ENCODE data around the gene UTS2R.
"Not testable (repeated sequence)": the region's sequence is repeated elsewhere in the genome, so short reads cannot be mapped to it uniquely, and the experiment has no call there.

The UTS2R gene

GRCh38 chr17:82354804-82355308 lies 16.7 kb upstream of the UTS2R start:
- DNase-seq (ENCODE audit: low read depth in 2 of 2) = no peak

DNA sequence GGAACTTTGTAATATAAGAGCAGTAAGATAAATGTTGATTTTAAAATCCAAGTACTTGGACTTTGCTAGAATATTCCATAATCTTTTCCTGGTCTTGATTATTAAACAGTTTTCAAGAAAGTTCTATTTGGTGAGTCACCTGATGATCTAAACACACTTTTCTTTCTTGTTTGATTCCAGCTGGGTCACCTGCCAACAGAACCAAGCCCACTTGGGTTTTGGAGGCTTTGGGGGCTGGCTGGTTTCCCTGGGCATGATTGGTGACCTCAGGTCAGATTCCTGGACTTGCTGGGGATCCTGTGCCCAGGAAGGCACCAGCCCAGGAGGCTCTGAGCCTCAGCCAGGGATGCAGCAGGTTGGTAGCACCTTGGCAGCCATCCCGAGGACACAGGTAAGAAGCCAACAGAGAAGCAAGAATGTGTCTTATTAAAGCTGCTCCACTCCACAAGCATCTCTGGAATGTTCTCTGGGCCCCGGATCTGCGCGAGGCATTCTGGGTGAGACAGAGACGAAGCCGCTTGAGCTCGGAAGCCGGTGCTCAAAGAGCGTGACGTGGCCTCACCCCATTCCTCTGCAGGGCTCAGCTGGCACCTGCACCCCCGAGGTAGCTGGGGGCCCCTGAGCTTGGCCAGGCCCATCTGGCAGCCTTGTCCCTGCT lies 15.7 kb upstream of the UTS2R start:
- no peak for DNase-seq (ENCODE audit: low read depth in 2 of 2)

GRCh38 chr17:82356845-82357355 lies 14.7 kb upstream of the UTS2R start:
- DNase-seq (ENCODE audit: low read depth in 2 of 2) = no peak

DNA sequence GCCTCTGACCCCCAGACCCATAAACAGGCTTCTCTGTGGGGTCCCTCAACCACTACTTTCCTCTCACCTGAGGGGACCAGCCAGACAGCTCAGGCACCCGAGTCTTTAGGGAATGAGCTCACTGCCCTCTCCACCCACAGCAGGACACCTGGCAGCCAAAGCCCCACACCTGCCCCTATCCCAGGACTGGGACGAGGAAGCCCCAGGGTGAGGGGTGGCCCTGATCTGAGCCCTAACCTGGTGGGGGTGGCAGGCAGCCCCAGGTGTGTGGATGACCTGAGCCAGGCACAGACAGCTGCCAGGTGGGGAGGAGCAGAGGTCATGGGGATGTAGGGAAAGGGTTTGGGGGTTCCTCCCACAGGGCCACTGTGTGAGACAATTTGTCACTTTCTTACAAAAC lies 14.2 kb upstream of the UTS2R start:
- no peak for DNase-seq (ENCODE audit: low read depth in 2 of 2)

DNA sequence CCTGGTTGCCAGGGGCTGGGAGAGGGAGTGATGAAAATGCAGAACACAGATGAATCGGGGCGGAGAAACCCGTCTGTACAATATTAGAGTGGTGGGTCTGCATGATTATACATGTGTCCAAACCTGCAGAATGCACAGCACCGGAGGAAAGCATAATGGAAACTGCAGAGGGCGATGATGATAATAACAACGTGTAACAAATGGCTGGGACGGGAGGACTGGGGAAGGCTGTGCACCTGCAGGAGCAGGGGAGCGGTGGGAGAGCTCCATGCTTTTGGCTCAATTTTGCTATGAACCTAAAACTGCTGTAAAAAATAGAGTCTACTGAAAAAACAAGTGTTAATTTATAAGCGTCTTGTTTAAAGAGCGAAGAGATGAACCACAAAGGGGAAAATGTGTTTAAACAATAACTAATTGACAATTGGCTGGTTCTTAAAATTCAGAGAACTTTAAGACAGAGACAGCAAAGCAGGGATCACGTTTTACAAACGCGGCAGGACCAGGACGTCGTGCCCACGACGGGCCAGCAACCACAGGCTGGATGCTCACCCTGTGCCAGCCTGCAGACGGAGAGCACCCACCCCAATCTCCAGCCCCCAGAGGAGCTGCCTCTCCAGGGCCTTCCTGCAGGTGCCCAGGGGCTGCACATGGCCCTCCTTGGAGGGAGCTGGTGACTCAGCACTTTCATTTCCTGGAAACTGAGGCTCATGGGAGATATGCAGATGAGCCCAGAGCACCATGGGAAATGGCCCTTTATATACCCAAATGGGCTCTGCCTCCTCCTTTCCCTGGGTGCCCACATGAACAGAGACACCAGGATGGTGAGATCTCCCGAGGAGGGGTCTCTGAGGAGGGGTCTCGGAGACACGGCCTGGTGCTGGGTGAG lies 12.9 kb upstream of the UTS2R start, which contains the start of gene TEX19:
TSS of gene TEX19 (plus strand) at position 783 of the 886 bp plus-strand sequence. CDS start 2,904 bp downstream, outside the sequence.
- no peak for DNase-seq (ENCODE audit: low read depth in 2 of 2)

GRCh38 chr17:82359451-82360074 lies 12.0 kb upstream of the UTS2R start:
- not testable (repeated sequence) for DNase-seq (ENCODE audit: low read depth in 2 of 2)

DNA sequence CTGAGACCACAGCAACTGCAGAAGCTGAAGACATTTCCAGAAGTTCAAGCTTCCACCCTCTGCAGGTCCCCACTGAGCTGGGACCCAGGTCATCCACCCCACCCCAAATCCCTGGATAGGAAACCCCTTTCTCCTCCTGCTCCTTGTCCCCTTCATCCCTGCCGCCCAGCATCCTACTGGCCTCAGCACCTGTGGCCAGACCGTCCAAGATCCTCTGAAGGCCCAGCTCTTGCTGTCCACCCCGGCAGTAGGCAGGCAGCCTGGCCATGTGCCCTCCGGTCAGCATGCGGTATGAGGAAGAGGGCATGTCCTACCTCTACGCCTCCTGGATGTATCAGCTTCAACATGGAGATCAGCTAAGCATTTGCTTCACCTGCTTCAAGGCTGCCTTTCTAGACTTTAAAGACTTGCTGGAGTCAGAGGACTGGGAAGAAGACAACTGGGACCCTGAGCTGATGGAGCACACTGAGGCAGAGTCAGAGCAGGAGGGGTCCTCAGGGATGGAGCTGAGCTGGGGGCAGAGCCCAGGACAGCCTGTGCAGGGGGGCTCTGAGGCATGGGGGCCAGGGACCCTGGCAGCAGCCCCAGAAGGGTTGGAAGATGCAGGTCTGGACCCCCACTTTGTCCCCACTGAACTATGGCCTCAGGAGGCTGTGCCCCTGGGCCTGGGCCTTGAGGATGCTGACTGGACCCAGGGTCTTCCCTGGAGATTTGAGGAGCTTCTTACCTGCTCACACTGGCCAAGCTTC lies 9.5 kb upstream of the UTS2R start:
- DNase-seq (ENCODE audit: low read depth in 2 of 2) = no peak

DNA sequence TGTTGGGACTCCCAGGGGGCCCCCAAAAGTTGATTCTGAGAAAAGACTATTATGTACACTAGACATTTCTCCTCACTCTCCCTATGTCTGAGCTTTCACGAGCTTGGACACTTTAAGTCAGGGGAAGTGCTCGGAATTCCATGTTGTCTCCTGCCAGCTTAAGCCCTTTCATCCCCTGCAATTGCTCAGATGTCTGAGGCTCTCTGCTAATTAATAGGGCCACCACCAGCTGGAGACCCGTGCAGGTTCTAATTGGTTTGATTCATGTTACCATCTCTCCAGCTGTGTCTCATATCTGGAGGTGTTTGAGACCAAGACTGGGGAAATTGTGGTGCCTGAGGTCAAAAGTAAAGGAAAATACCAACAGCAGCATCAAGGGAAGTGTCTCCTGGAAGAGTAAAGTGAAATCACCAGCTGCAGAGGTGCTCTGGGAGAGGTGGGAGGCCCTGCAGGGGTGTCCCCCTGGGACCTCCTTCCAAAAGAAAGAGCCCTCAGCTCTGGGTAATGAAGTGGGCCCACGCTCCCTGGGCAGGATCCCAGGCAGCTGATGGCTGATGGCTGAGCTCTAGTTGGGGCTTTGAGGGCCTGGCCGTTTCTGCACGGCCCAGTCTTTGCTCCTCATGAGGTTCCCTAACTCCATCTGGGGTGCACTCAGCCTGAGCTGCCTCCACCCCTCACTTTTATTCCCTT lies 5.8 kb upstream of the UTS2R start:
- DNase-seq (ENCODE audit: low read depth in 2 of 2) = no peak

GRCh38 chr17:82366749-82367148 lies 4.8 kb upstream of the UTS2R start:
- DNase-seq (ENCODE audit: low read depth in 2 of 2) = no peak

- DNase-seq (ENCODE audit: low read depth in 2 of 2) = no peak
These were observed 3.6 kb upstream of the UTS2R start for GRCh38 chr17:82367724-82368524.

DNA sequence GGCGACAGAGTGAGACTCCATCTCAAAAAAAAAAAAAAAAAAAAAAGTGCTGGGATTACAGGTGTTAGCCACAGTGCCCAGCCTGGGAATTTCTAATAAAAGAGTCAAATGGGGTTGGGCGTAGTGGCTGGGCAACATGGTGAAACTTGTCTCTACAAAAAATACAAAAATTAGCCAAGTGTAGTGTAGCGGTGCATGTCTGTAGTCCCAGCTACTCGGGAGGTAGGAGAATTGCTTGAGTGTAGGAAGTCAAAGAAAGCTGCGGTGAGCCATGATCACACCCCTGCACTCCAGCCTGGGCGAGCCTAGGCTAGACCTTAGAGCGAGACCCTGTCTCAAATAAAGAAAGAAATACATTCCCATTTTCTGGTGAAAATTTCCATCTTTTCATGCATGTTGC lies 2.4 kb upstream of the UTS2R start:
- no peak for DNase-seq (ENCODE audit: low read depth in 2 of 2)

DNA sequence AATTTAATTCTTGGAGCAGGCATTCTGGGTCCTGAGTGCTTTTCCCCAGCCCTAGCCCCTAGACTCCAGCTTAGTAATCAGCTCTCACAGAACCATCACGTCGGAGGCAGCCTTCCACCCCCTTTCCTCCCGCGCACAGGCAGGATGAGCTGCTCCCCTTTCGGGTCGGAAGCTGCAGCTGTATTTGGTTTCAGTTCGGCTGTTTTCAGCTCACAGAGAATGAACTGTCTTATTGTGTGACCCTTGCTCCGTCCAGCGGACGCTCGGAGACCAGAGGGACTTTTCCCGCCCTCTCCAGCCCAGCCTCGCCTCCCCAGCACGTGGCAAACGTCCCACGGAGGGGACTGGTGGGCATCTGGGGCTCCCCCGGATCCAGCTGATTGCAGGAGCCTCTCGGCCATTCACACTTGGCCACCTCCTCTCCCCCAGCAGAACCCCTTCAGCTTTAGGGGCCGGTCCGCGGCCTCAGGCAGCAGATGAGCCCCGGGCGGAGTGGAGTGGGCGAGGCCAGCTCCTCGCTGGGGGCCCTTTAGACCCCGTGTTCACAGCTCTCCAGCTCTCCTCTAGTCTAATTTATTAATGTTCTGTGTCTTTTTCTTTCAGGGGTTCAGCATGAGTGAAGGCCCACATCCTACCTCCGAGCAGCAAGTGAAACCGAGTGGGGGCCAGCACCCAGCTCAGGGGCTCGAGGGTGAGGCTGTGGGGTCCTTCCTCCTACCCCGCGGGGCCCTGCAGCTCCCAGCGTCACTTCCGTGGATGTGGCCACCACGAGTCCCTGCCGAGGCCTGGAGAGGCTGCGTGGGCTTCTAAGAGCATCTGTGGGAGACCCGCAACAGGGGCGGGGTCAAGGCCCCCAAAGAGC lies 863 bp upstream of the UTS2R start:
- DNase-seq (ENCODE audit: low read depth in 2 of 2) = no peak

GRCh38 chr17:82372249-82373071 lies 895 bp downstream of the UTS2R start:
- no peak for DNase-seq (ENCODE audit: low read depth in 2 of 2)

DNA sequence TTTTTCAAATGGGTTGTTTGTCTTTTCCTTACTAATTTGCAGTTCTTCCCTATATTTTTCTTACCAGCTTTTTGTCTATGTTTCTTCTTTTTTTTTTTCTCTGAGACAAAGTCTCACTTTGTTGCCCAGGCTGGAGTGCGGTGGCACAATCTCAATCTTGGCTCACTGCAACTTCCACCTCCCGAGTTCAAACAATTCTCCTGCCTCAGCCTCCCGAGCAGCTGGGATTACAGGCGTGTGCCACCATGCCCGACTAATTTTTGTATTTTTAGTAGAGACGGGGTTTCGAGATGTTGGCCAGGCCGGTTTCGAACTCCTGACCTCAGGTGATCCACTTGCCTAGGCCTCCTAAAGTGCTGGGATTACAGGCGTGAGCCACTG lies 1.5 kb downstream of the UTS2R start:
- DNase-seq (ENCODE audit: low read depth in 2 of 2) = not testable (repeated sequence)

DNA sequence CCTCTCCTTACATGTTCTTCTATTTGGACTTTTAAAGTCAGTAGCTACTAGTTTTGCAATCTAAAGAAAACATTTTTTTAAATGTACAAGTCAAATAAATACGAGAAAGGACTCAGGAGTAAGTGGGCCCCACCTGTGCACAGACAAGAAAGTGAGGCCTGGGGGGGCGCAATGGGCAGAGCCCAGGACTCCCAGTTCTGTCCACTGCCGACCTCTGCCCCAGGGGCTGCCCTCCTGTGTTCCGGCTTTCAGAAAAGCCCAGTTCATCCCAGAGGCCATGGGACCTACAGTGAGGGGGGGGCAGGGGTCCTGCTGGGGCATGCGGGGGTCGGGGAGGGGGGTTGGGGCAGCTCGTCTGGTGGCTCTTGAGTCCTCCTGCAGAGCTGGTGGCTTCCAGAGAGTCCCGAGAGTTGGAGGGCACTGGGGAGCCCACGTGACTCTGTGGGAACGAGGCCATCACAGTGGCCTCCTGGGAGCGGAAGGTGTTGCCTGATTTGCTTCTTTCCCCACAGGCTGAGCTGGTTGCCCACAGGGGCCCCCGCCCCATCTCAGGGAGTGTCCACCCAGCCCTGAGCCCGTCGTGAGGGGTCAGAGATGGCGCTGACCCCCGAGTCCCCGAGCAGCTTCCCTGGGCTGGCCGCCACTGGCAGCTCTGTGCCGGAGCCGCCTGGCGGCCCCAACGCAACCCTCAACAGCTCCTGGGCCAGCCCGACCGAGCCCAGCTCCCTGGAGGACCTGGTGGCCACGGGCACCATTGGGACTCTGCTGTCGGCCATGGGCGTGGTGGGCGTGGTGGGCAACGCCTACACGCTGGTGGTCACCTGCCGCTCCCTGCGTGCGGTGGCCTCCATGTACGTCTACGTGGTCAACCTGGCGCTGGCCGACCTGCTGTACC lies 2.4 kb downstream of the UTS2R start:
- no peak for DNase-seq (ENCODE audit: low read depth in 2 of 2)

- DNase-seq (ENCODE audit: low read depth in 2 of 2) = no peak
These were observed 3.2 kb downstream of the UTS2R start for GRCh38 chr17:82374626-82375331.
